OCI-LY1 (cell line): Measurements from ENCODE around the gene NXNL2.

Source experiments
- CTCF ChIP-seq: fragments of 200-600 bp; sonication (generic), shearing (Covaris generic); IDR thresholded peaks from 2 replicates; pipeline ENCODE4 v1.5.1; 2017; ENCODE audit warnings: mild to moderate bottlenecking, antibody characterized with exemption, low read length, moderate library complexity, mixed read lengths
- EZH2 ChIP-seq: fragments of 200-600 bp; sonication (generic), shearing (Covaris generic); IDR thresholded peaks from 2 replicates; pipeline ENCODE4 v1.8.0; 2017; ENCODE audit warnings: borderline replicate concordance, mixed run types, mild to moderate bottlenecking, antibody characterized with exemption, low read length, moderate library complexity, mixed read lengths

- TF ChIP-seq CTCF = no peak
- no peak for TF ChIP-seq EZH2
Observed at GRCh38 chr9:88538311-88539085, 3.5 kb downstream of the NXNL2 start.
